ENCODE data around the gene ATXN7. TPM values are rescaled to one million over a fixed set of nuclear protein-coding genes. Genes with fewer than 3 reads are reported as not detected.

Gene ATXN7
- total RNA-seq, 1 donor from 2014 or later, result 19.8 TPM

DNA sequence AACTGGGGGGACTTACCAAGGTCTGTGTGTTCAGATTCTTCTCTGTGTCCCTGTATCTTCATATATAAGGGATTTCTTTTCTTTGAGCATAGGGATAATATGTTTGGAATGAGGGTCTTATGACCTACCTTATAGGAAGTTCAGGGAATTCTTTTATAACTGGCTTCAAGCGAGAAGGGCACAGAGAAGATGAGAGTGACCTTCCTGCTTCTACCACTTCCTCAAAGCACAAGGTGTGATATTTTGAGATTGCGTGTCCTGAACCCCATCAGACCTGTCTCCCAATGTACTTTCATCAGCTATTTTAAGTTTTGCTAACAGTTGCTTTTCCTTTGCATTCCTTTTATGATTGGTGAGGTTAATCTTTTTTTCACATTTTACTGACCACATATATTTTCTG lies 162.7 kb downstream of the ATXN7 start:
- peaks cover 31% of the 10 kb centered on the region for H3K4me1 Mint-ChIP-seq (ENCODE audit: unreplicated experiment)
- TF ChIP-seq, protein P1, sequence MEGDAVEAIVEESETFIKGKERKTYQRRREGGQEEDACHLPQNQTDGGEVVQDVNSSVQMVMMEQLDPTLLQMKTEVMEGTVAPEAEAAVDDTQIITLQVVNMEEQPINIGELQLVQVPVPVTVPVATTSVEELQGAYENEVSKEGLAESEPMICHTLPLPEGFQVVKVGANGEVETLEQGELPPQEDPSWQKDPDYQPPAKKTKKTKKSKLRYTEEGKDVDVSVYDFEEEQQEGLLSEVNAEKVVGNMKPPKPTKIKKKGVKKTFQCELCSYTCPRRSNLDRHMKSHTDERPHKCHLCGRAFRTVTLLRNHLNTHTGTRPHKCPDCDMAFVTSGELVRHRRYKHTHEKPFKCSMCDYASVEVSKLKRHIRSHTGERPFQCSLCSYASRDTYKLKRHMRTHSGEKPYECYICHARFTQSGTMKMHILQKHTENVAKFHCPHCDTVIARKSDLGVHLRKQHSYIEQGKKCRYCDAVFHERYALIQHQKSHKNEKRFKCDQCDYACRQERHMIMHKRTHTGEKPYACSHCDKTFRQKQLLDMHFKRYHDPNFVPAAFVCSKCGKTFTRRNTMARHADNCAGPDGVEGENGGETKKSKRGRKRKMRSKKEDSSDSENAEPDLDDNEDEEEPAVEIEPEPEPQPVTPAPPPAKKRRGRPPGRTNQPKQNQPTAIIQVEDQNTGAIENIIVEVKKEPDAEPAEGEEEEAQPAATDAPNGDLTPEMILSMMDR (conservative IDR thresholded peaks at IDR 0.05), result no peak
- H3K27ac Mint-ChIP-seq, result no peak overlapping the region
- peaks cover 13% of the 10 kb centered on the region for H3K27me3 Mint-ChIP-seq
- no peaks in the 10 kb centered on the region for H3K36me3 Mint-ChIP-seq
- no peaks in the 10 kb centered on the region for H3K9me3 Mint-ChIP-seq
- no peak for DNase-seq (ENCODE audit: extremely low spot score, unreplicated experiment)
- no peak overlapping the region for H3K4me3 Mint-ChIP-seq

DNA sequence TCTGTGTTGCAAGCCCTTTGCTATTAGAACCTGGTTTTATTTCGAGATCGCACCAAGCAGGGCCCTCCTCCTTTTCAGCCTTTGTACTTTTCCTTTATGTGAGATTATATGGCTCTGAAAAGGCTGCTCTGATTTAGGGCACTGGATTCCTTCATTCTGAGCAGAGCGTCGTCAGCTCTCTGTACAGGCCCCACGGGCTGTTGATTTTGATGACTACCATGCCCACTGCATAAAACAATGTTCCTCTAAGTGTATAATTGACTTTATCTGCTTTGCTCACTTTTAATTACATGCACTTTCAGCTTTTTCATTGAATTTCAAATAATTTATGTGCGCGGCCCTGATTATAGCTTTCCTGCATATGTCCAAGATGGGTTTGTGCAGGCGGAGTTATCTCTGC lies 164.0 kb downstream of the ATXN7 start:
- Mint-ChIP-seq H3K4me1 (ENCODE audit: unreplicated experiment) (peaks cover 34% of the 10 kb centered on the region), H3K27me3 (peaks cover 13% of the 10 kb centered on the region), H3K27ac (no peak overlapping the region), H3K36me3 (no peaks in the 10 kb centered on the region), H3K9me3 (no peaks in the 10 kb centered on the region), H3K4me3 (no peak overlapping the region)
- TF ChIP-seq, protein P1 (conservative IDR thresholded peaks at IDR 0.05), result no peak
- no peak for DNase-seq (ENCODE audit: extremely low spot score, unreplicated experiment)

DNA sequence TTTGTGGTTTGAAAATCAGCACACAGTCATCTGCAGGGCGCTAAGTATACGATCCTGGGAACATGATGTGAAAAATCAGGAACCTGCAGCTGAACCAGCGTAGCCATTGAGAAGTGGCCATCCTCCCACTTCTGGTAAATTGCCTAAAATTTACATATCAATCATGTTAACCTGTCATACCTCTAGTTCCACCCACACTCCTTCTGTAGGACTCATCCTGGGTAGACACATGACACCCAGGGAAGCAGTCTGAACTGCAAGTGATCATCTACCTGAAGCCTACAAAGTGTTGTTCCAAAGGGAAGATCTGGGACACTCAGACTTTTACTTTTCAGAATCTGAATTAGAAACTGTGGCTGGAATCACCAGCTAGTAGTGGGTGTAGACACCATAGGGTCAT lies 165.1 kb downstream of the ATXN7 start:
- no peak overlapping the region for H3K4me3 Mint-ChIP-seq
- no peaks in the 10 kb centered on the region for H3K36me3 Mint-ChIP-seq
- TF ChIP-seq, protein P1 (conservative IDR thresholded peaks at IDR 0.05), result no peak
- no peaks in the 10 kb centered on the region for H3K9me3 Mint-ChIP-seq
- peaks cover 13% of the 10 kb centered on the region for H3K27me3 Mint-ChIP-seq
- no peak for DNase-seq (ENCODE audit: extremely low spot score, unreplicated experiment)
- no peak overlapping the region for H3K27ac Mint-ChIP-seq
- peaks cover 31% of the 10 kb centered on the region for H3K4me1 Mint-ChIP-seq (ENCODE audit: unreplicated experiment)

DNA sequence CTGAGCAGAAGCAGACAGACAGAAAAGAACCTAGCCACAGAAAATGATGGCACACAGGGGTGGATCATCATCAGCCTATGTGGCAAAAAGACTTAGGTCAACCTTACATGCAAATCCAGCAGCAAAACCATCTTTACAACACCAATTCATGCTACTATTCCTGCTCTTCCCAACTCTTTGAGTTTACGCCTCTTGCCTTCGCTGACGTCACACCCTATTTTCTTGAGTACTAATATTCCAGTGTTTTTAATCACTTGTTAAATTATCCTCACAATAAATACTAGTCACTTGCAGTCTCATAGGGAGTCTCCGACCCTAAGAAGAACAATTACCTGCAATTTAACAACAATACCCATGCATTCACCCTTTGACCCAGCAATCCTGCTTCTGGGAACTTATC lies 165.6 kb downstream of the ATXN7 start:
- no peak overlapping the region for H3K4me3 Mint-ChIP-seq
- H3K36me3 Mint-ChIP-seq, result peaks cover 3% of the 10 kb centered on the region
- H3K4me1 Mint-ChIP-seq (ENCODE audit: unreplicated experiment), result peaks cover 29% of the 10 kb centered on the region
- H3K27me3 Mint-ChIP-seq, result peaks cover 17% of the 10 kb centered on the region
- TF ChIP-seq, protein P1 (conservative IDR thresholded peaks at IDR 0.05), result no peak
- peaks cover 5% of the 10 kb centered on the region for H3K9me3 Mint-ChIP-seq
- no peak overlapping the region for H3K27ac Mint-ChIP-seq
- DNase-seq (ENCODE audit: extremely low spot score, unreplicated experiment), result no peak

DNA sequence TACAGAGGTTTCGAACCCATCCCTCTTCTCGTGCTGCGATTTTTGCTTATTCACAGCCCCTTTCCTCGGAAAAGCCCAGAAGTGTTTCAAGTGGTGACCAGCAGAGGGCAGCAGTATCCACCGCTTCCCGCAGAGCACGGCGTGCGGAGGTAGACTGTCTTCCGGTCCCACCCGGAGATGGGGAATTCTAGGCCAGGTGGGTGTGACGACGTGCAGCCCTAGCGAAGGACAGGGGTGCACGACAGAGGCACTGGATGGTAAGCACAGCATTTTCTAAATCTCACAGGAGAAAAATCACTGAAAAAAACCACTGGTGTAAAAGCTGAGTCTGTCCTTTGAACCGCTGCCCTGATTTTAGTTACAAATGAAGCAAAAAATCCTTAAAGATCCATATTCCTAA lies 167.1 kb downstream of the ATXN7 start:
- H3K27me3 Mint-ChIP-seq, result peaks cover 18% of the 10 kb centered on the region
- H3K9me3 Mint-ChIP-seq, result peaks cover 8% of the 10 kb centered on the region
- H3K36me3 Mint-ChIP-seq, result peaks cover 4% of the 10 kb centered on the region
- DNase-seq (ENCODE audit: extremely low spot score, unreplicated experiment), result peak; percentile 82
- peaks cover 29% of the 10 kb centered on the region for H3K4me1 Mint-ChIP-seq (ENCODE audit: unreplicated experiment)
- H3K4me3 Mint-ChIP-seq, result peak overlapping the region; percentile 81
- H3K27ac Mint-ChIP-seq, result peak overlapping the region; percentile 74
- TF ChIP-seq, protein P1 (conservative IDR thresholded peaks at IDR 0.05), result peak; percentile 97
